Endothelial cell of umbilical vein (primary cell): ENCODE results near the gene ACTR2. TPM values are rescaled to one million over a fixed set of nuclear protein-coding genes. Genes with fewer than 3 reads are reported as not detected.

ENCODE experiments used
- BruUV-seq: library from RNA; stranded (reverse); fragments of 400-500 nt; replicated peaks from 2 replicates; lab custom pipeline; 2021; lab: Mats Ljungman, UMichigan
- CTCF ChIA-PET: fragments of 300-600, 350-600 bp; sonication (Branson Sonifier 250); formaldehyde crosslinking; loops from one replicate; lab custom pipeline; 2021; ENCODE audit warnings: antibody characterized with exemption, inconsistent platforms; lab: Charles Lee
- POLR2A ChIA-PET: fragments of 300-600, 350-600 bp; sonication (Branson Sonifier 250); formaldehyde crosslinking; loops from one replicate; lab custom pipeline; 2021; ENCODE audit warnings: antibody characterized with exemption, inconsistent platforms; lab: Charles Lee
- DNase-seq: peaks from one replicate; pipeline ENCODE4 v3.0.0-alpha.2; 2011; ENCODE audit warnings: low read depth, low spot score
- FAIRE-seq: peaks from 2 replicates; lab custom pipeline; 2011; peaks lifted over from hg19 to GRCh38; lab: Jason Lieb, UNC
- H2AFZ ChIP-seq: 2 replicates; pipeline ENCODE4 v1.6.0; 2012; ENCODE audit warnings: low read depth, low read length, control low read depth, inconsistent platforms
- H3K27ac ChIP-seq: 2 replicates; pipeline ENCODE4 v1.5.1; 2011; ENCODE audit warnings: low read depth, mild to moderate bottlenecking, control low read depth, low read length, moderate library complexity; ENCODE audit not compliant: insufficient read depth
- H3K27me3 ChIP-seq, 2 experiments: 2 replicates each; pipeline versions ENCODE4 v1.6.0 to v1.6.1; 2011; ENCODE audit warnings: low read length in 2 of 2, mixed read lengths in 1 of 2; ENCODE audit not compliant: control insufficient read depth in 2 of 2, insufficient read depth in 2 of 2
- H3K36me3 ChIP-seq, 2 experiments: 2 replicates in 1 of 2; 3 replicates in 1 of 2; pipeline ENCODE4 v1.5.1; 2011; ENCODE audit warnings: low read length in 2 of 2, mild to moderate bottlenecking in 1 of 2, moderate library complexity in 1 of 2; ENCODE audit not compliant: control insufficient read depth in 2 of 2, insufficient read depth in 2 of 2; ENCODE audit errors: extremely low read depth in 1 of 2
- H3K4me1 ChIP-seq: 3 replicates; pipeline ENCODE4 v1.5.1; 2011; ENCODE audit warnings: mild to moderate bottlenecking, low read length; ENCODE audit not compliant: control insufficient read depth, insufficient read depth; ENCODE audit errors: extremely low read depth
- H3K4me2 ChIP-seq: 2 replicates; pipeline ENCODE4 v1.6.1; 2011; ENCODE audit warnings: low read length, control low read depth, mixed read lengths; ENCODE audit not compliant: insufficient read depth
- H3K4me3 ChIP-seq, 3 experiments: fragments of 200-600 bp in 1 of 3; sonication (generic), shearing (Covaris generic) in 1 of 3; replicated peaks in 1 of 3; 2 replicates each; pipeline ENCODE4 v1.5.1; 2011 to 2016; ENCODE audit warnings: control low read depth in 3 of 3, low read length in 3 of 3, mild to moderate bottlenecking in 2 of 3, inconsistent platforms in 1 of 3, low read depth in 1 of 3, moderate library complexity in 1 of 3; ENCODE audit not compliant: insufficient read depth in 1 of 3
- H3K79me2 ChIP-seq: 2 replicates; pipeline ENCODE4 v1.6.0; 2012; ENCODE audit warnings: low read length, inconsistent platforms; ENCODE audit not compliant: control insufficient read depth, insufficient read depth
- H3K9ac ChIP-seq: replicated peaks from 2 replicates; pipeline ENCODE3; 2011; ENCODE audit warnings: low read length, control low read depth; ENCODE audit not compliant: insufficient read depth; ENCODE audit errors: extremely low read depth
- H3K9me1 ChIP-seq: replicated peaks from 3 replicates; pipeline ENCODE4 v1.6.0; 2011; ENCODE audit warnings: mild to moderate bottlenecking, low read length; ENCODE audit not compliant: control insufficient read depth, insufficient read depth; ENCODE audit errors: extremely low read depth
- H3K9me3 ChIP-seq: replicated peaks from 2 replicates; pipeline ENCODE4 v1.5.1; 2012; ENCODE audit warnings: low read length, inconsistent platforms; ENCODE audit not compliant: control insufficient read depth, insufficient read depth
- H4K20me1 ChIP-seq: replicated peaks from 2 replicates; pipeline ENCODE3; 2011; ENCODE audit warnings: mild to moderate bottlenecking, low read length; ENCODE audit not compliant: control insufficient read depth, insufficient read depth; ENCODE audit errors: extremely low read depth
- CTCF ChIP-seq, 2 donors: IDR thresholded peaks; 1 replicate in 1 of 2; 2 replicates in 1 of 2; pipeline ENCODE4 v1.5.1; 2011; ENCODE audit warnings: low read length in 2 of 2, mild to moderate bottlenecking in 2 of 2, moderate library complexity in 2 of 2, control low read depth in 1 of 2, inconsistent platforms in 1 of 2, low read depth in 1 of 2; ENCODE audit not compliant: insufficient read depth in 1 of 2; ENCODE audit errors: extremely low read depth in 1 of 2
- EZH2 ChIP-seq: IDR thresholded peaks from 2 replicates; pipeline ENCODE4 v1.6.1; 2012; ENCODE audit warnings: borderline replicate concordance, low read depth, mild to moderate bottlenecking, moderate library complexity, low read length, inconsistent platforms; ENCODE audit not compliant: severe bottlenecking
- FOS ChIP-seq: IDR thresholded peaks from 2 replicates; pipeline ENCODE4 v1.6.1; 2011; ENCODE audit warnings: mild to moderate bottlenecking, low read length, moderate library complexity, borderline replicate concordance; ENCODE audit not compliant: insufficient read depth
- GATA2 ChIP-seq: IDR thresholded peaks from 2 replicates; pipeline ENCODE4 v1.7.0; 2011; ENCODE audit warnings: low read depth, mild to moderate bottlenecking, moderate library complexity, mixed read lengths, low read length; ENCODE audit not compliant: insufficient read length, insufficient read depth
- JUN ChIP-seq: IDR thresholded peaks from 2 replicates; pipeline ENCODE4 v1.6.1; 2011; ENCODE audit warnings: borderline replicate concordance, low read depth; ENCODE audit not compliant: insufficient read length, insufficient read depth
- MAX ChIP-seq: IDR thresholded peaks from 2 replicates; pipeline ENCODE4 v1.6.1; 2011; ENCODE audit not compliant: insufficient read depth, insufficient read length
- MYC ChIP-seq: IDR thresholded peaks from one replicate; pipeline ENCODE4 v1.6.1; 2011; ENCODE audit warnings: mild to moderate bottlenecking, low read depth, low read length
- POLR2A ChIP-seq: IDR thresholded peaks from 2 replicates; pipeline ENCODE4 v1.6.1; 2012; ENCODE audit warnings: low read depth, mild to moderate bottlenecking, control low read depth, low read length
- POLR2AphosphoS5 ChIP-seq: IDR thresholded peaks from 2 replicates; pipeline ENCODE4 v1.6.1; 2012; ENCODE audit warnings: low read depth, mild to moderate bottlenecking, control low read depth, low read length, moderate library complexity; ENCODE audit not compliant: insufficient read depth
- dilution Hi-C: fragments of 300-500 bp; cut with MboI; formaldehyde crosslinking; loops from one replicate; pipeline ENCODE4 v1.15.0; 2019; ENCODE audit warnings: low sequenced_read_pairs; ENCODE audit not compliant: extremely low pct_ligation_motif_present
- intact Hi-C: fragments of 100-400 bp; cut with micrococcal nuclease; formaldehyde crosslinking; loops from one replicate; pipeline ENCODE4 v1.10.0; 2022
- polyA plus RNA-seq, 4 experiments: library from polyadenylated mRNA; depleted of rRNA in 3 of 4; stranded (reverse) in 3 of 4; unstranded in 1 of 4; fragments of >200 nt; gene quantifications; 2 replicates each; pipeline versions ENCODE4 v1.2.1 to v1.2.3, GENCODE V29; 2011 to 2012; ENCODE audit warnings: missing spikeins in 1 of 4
- total RNA-seq: library from RNA; stranded (reverse); gene quantifications from 2 replicates; pipeline ENCODE4 v1.2.3, GENCODE V29; 2021

The ACTR2 gene
- total and polyA plus RNA-seq, 2 donors (not counting 3 experiments of a cell fraction or from before 2014, with no cell fraction given), result 48.7 to 287 TPM

- no peak for TF ChIP-seq CTCF (IDR thresholded peaks at IDR 0.05; ENCODE audit: extremely low read depth in 1 of 2, insufficient read depth in 1 of 2, low read depth in 1 of 2, low read length in 2 of 2)
- no peak for TF ChIP-seq JUN
- TF ChIP-seq MAX, result no peak
- no peak for TF ChIP-seq POLR2A
- TF ChIP-seq FOS, result no peak
- TF ChIP-seq EZH2, result no peak
- no peak for TF ChIP-seq MYC
- TF ChIP-seq POLR2AphosphoS5, result no peak
- no peak for TF ChIP-seq GATA2
- no peak overlapping the region for H3K4me2 ChIP-seq
Measured at GRCh38 chr2:65300134-65300760, 72.6 kb downstream of the ACTR2 start.

More at GRCh38 chr2:65300134-65300760, 72.6 kb downstream of the ACTR2 start:
- Histone ChIP-seq H2AFZ (no peak overlapping the region), H3K27ac (no peak overlapping the region), H3K4me3 (no peak overlapping the region), H3K36me3 (no peaks in the 10 kb centered on the region), H3K9me3 (no peaks in the 10 kb centered on the region), H3K9me1 (no peaks in the 10 kb centered on the region), H3K9ac (no peak overlapping the region), H3K79me2 (no peaks in the 10 kb centered on the region), H4K20me1 (no peaks in the 10 kb centered on the region), H3K4me1 (peaks cover 2% of the 10 kb centered on the region), H3K27me3 (peaks cover 9 to 25% of the 10 kb centered on the region in 2 experiments)
- no peak for FAIRE-seq
- ChIA-PET CTCF (no interaction called here), POLR2A (no interaction called here)
- no TSS peak for BruUV-seq
- dilution Hi-C loops, result no loop called here
- intact Hi-C loops, result no loop called here
- DNase-seq, result no peak
